ENCODE data around the gene RDH5.
A peak's percentile ranks its signal among the peaks of the same experiment; 100 is the strongest.

RDH5 gene

DNA sequence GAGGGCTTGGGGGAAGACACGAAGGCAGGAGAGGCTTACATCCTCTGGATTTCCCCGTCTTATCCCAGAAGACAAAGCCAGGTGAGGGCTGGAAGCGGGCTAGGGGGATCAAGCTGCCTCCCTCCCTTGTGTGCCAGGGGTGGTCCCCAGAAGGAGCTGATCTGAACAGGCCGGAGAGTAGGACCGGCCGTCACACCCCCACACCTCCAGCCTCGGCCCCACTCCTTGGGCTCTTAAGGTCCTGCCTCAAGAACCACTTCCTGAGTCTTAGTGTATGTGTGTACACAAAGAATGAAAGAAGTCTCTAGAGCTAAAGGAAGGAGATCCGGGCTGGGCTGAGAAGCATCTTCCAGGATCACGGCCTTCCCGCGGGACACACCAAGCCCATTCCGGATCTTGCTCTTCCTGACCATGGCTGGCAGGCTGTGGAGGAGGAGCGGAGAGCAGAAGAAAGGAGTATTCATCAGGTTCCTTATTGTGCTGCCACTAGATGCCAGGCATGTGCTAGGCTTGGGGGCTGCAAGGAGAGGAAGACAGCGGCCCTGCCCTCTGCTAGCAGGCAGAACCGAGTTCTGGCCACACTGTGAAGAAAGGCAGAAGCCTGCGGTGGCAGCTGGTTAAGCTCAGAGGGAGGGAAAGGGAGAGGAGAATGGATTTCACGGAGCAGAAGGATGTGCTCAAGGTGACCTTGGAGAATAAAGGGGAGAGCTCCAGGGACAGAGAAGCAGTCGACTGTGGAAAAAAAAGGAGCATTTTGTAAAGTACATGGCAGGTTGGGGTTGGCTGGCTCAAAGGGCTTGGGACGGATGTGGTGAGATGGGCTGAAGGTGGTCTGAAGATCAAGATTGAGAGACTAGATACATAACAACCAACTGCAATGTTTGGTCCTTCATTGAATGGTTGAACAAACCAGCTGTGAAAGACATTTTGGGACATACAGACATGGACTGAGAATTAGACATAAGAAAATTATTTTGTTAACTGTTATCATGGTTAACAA lies 9.9 kb downstream of the RDH5 start:
- peak; percentile 60 for DNase-seq

DNA sequence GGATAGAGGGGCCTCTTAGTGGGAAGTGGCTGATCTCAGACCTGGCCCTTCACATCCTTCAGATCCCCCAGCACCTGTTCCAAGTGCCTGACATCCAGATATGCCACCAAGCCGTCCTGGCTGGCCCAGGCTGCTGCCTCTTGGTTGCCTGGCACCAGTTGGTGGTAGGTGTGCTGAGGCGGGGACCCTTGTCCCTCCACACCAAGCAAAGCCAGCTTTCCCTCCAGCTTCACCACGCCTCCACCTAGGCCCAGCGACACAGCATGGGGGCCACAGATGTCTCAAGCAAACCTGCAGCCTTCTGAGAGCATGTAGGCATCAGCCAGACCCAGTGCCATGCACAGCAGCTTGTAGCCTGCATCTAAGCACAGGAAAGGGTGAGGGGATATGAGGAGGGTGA lies 12.1 kb downstream of the RDH5 start:
- no peak for DNase-seq

DNA sequence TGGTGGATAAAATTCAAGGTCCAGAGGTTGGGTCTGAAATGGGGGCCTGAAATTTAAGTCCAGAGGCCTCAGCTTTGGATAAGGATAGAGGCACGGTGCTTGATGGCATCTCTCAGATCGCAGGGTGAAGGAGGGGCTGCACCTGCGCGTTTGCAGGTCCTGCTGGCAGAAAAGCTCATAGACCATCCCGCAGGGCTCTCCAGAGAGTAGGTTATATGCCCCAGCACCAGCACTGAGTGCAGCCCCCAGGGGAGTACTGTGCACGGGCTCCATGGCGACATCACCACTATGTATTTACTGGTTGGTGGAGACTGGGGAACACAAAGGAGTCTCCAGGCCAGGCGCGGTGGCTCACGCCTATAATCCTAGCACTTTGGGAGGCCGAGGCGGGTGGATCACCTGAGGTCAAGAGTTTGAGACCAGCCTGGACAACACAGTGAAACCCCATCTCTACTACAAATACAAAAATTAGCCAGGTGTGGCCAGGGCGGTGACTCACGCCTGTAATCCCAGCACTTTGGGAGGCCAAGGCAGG lies 12.9 kb downstream of the RDH5 start:
- no peak for DNase-seq

DNA sequence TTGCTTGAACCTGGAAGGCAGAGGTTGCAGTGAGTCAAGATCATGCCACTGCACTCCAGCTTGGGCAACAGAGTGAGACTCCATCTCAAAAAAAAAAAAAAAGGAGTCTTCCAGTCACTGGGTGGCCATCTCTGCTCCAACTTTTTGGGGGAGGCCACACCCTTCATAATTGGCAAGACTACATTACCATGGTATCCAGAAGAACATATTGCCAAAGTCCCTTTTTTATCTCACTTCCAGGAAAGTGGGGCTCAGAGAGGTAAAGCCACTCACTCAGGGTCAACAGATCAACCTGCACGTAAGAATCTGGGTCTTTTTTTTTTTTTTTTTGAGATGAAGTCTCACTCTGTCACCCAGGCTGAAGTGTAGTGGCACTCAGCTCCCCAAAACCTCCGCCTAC lies 13.7 kb downstream of the RDH5 start:
- no peak for DNase-seq

DNA sequence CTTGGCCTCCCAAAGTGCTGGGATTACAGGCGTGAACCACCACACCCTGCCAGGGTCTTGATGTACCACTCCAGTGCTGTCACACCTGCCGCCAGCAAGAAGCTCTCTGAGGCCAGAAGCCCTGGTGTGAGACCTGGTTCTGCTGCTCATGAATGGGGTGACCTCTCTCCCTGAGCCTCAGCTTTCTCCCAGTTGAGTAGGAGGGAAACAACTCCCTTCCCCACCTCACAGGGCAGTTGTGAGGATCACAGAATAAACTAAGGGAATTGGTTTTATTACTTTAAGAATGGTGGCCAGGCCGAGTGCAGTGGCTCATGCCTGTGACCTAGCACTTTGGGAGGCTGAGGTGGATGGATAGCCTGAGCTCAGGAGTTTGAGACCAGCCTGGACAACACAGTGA lies 14.4 kb downstream of the RDH5 start:
- no peak for DNase-seq

- no peak for DNase-seq
Measured at GRCh38 chr12:55736076-55736475, 15.9 kb downstream of the RDH5 start.

DNA sequence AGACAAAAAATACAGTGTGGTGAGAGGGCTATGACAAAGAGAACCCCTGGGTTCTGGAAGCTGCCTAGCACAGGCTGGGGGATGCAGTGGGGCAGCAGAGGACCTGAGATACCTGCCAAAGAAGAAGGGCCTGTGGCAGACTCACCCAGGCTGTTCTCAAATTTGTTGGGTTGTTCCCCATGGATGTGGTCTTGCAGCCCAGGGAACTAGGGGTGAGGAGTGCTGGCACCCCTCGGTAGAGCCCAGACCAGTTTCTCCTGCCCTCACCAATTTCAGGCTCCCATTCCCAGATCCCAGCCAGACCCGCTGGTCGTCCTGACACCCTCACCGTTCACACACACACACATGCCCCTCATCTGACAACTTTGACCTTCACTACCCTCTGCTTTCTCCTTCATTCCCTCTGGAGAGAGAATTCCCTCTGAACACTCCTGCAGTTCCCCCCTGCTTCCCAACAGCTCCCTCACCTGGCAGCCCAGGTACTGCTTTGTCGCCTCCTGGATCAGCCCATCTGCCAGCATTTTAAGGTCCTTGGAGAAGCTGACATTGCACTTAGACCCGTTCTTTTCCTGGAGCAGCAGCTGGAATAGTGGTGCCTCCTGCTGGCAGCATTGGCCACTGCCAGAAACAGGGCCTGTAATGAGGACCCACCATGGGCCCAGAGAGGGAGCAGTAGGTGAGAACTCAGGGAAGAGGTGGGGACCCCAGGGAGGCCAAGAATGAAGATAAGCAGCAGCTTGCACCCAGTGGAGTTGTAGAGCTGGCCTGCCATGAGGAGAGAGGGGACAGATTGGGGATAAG lies 16.8 kb downstream of the RDH5 start:
- peak; percentile 90 for DNase-seq

DNA sequence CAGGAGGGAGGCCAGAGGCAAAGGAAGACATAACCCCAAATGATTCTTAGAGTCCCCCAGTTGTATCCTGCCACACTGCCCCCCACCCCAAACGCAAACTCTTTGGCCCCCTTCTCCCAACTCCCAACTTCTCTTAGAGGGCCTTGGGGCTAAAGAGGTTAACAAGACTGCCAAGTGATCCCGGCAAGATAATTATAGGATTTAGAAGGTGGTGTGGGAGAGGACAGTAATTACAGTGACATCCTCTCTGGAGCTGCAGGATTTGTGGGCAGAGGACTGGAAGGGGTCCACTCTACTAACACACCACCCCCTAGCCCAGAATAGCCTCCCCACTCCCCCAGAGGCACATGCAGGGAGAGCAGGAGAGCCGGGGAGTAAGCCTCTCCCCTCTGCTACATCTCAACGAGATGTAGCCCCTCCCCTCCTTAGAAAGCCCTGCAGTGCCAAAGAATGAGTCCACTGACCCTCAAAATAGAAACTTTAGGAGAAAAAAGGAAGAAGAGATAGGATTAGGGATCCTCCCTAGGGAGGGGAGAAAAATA lies 17.5 kb downstream of the RDH5 start:
- peak; percentile 77 for DNase-seq

GRCh38 chr12:55738123-55739024 lies 18.2 kb downstream of the RDH5 start:
- DNase-seq: peak; percentile 94

- no peak for DNase-seq
Measured at GRCh38 chr12:55739025-55739378, 18.8 kb downstream of the RDH5 start.

- peak; percentile 46 for DNase-seq
Measured at GRCh38 chr12:55741931-55742680, 21.9 kb downstream of the RDH5 start.

- peak; percentile 92 for DNase-seq
Measured at GRCh38 chr12:55742719-55743405, 22.7 kb downstream of the RDH5 start, which contains the start of gene GDF11. Gene GDF11, plus strand, starts transcription at chr12:55743122. Its CDS starts 195 bp downstream, at chr12:55743317.

GRCh38 chr12:55743406-55744339 lies 23.5 kb downstream of the RDH5 start:
- peak; percentile 81 for DNase-seq

DNA sequence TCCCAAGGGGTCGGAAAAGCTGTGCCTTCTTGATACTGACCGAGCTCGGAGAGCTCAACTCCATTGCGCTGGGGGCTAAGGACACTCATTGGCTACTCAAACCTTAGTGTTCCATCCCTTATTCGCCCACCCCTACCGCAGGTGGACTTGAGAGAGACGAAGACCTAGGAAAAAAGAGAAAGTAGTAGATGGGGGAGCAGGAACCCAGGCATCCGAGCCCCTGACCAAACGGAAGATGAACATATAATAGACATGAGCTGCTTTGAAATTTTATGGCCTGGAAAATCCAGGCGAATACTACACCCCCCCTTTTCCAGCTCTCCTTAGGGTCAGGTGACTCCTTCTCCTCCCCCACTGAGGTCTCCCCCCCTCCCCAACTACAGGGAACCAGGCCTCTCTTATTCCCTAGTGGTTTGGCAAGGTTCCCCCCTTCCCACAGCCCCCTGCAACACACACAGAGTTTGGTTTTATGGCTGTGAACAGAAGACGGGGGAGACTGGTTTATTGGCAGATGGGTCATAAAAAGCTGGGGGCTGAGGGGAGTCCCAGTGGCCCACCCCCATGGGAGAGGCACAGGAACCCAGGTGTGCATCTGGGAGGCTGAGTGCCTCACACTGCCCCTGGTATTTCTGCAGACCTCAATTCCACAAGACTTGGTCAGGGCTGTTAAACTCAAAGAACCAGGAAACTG lies 24.3 kb downstream of the RDH5 start:
- DNase-seq: peak; percentile 46

DNA sequence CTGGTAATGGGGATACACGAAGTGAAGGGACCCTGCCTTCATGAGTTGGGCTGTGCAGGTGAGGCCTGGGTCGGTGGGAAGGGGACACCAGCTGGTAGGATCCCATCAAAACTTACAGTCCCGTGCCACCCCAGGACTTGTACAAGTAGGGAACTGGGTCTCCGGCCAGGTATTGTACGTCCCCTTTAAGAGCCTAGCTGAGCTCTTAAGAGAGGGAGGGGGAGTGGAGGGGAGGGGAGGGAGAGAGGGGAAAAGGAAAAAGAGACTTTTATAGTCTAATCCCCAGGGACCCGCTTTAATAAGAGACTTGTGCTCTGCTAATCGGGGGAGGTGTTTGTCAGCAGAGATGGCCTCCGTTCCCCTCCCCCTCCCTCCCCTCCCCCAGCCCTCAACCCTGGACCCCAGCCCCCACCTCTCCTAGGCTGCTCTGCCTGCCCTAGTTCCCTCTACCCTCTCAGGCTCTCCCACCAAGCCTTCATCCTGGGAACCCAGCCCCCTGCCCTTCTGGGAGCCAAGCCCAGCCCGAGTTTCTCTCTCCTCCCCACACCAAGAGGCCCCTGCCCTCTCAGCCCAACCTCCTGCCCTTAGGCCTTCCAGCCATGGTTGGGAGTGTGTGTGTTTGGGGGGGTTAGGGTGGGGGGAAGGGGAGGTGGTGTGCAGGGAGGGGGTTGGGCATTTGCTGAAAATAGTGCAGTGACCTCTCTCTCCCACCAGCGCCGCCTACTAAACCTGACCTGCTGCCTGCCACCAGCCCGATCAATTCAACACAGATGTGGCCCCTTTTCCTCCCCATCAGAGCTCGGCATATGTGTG lies 25.4 kb downstream of the RDH5 start:
- peak; percentile 99 for DNase-seq

DNA sequence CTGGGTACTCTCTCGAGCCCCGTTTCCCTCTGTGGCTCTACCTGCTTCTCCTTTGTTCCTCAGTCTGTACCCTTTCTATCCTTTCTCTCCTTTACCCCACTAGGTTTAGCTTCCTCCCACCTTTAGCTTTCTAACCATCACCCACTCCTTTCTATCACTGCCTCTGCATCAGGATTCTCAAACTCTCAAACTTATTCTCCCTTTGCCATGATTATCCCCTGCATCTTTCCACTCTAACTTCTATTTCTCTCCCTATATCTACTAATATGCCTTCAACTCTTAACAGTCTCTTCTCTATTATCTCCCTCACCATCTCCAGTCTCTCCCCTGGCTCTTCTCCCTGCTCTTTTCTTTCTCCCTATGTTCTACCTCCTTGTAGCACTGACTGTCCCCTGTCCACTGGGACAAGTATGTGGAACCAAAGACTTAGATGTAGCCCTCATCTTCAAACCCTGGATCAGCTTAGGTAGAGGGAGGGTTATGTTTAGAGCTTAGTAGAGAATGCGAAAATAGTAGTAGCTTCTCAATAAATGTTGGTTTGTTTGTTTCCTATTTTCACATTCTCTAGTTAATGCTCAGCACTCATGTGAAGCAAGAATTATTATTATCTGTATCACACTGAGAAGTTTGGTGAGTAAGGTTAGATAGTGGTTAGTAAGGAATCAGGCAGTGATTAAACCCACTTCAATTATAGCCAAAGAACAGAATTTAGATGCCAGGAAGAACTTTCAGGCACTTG lies 26.1 kb downstream of the RDH5 start:
- DNase-seq: no peak

GRCh38 chr12:55746913-55747231 lies 26.7 kb downstream of the RDH5 start:
- DNase-seq: no peak

All from NCI-H82 (cell line).